Choroid plexus epithelial cell (primary cell): ENCODE results near the gene WDR45.

Experiments
- DNase-seq: peaks from one replicate; pipeline ENCODE4 v3.0.0-alpha.2; 2010; ENCODE audit warnings: low read depth
- H3K4me3 ChIP-seq: 2 replicates; pipeline ENCODE4 v1.5.1; 2011; ENCODE audit warnings: low read depth, mild to moderate bottlenecking, control low read depth, low read length, moderate library complexity
- TF ChIP-seq, protein P1 (sequence below): conservative IDR thresholded peaks from 2 replicates; pipeline ENCODE4 v1.5.1; 2011; ENCODE audit warnings: low read depth, mild to moderate bottlenecking, control low read depth, inconsistent platforms, low read length, moderate library complexity

WDR45 gene

DNA sequence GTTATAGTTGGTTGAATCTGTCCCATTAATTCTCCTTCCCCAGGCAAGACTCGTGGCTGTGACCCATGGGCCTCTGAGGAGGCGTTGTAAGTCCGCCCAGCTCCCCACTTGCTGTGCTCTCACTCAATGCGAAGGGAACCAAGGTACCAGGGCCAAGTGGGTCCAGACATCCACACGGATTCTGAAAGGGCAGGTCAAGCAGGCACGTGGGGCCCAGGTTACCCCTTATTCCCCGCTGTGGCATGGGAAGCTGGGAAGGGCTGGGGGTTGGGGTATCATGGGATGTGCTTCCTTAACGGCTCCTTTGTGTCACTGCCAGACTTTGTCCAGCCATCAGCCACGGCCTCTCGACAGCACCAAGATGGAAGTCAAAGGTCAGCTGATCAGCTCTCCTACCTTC lies 17.8 kb downstream of the WDR45 start:
- TF ChIP-seq, protein P1, sequence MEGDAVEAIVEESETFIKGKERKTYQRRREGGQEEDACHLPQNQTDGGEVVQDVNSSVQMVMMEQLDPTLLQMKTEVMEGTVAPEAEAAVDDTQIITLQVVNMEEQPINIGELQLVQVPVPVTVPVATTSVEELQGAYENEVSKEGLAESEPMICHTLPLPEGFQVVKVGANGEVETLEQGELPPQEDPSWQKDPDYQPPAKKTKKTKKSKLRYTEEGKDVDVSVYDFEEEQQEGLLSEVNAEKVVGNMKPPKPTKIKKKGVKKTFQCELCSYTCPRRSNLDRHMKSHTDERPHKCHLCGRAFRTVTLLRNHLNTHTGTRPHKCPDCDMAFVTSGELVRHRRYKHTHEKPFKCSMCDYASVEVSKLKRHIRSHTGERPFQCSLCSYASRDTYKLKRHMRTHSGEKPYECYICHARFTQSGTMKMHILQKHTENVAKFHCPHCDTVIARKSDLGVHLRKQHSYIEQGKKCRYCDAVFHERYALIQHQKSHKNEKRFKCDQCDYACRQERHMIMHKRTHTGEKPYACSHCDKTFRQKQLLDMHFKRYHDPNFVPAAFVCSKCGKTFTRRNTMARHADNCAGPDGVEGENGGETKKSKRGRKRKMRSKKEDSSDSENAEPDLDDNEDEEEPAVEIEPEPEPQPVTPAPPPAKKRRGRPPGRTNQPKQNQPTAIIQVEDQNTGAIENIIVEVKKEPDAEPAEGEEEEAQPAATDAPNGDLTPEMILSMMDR: no peak
- no peak overlapping the region for H3K4me3 ChIP-seq

DNA sequence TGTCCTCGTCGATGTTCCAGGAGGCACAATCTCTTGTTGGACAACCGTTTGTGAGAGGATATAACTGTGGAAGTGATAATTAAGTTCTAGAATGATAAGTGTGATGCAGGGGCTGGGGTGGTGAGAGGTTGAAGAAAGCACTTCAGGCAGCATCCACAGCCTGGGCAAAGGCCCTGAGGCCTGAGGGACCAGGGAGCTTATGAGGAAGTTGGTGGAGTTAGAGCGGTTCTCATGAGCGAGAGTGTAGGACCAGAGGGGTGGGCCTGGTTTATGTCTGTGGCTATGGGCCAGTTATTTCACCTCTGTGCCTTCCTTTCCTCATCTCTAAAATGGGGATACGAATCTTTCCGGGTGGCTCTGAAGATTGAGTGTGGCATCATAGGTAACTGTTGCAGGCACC lies 18.2 kb downstream of the WDR45 start:
- no peak overlapping the region for H3K4me3 ChIP-seq
- no peak for DNase-seq
- TF ChIP-seq, protein P1: no peak

More for the DNA sequence above, 17.8 kb downstream of the WDR45 start:
- no peak for DNase-seq

DNA sequence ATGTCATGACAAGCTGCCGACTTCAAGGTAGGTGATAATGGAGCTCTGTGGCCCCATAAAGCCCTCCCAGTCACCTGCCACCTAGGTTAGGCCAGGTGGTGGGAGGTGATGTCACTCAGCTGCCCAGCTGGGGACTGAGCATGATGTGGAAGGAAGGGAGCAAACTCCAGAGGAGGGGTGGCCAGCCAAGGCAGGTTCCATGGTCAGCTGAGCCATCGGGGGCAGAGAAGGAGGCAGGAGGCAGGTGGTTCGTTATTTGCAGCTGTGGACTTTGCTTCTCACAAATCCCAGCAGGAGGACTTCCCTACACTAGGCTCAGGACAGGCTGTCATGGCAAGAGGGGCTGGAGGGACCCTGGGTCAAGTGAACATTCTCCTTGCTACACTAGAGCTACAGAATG lies 18.8 kb downstream of the WDR45 start:
- TF ChIP-seq, protein P1: no peak
- no peak for DNase-seq
- no peak overlapping the region for H3K4me3 ChIP-seq

DNA sequence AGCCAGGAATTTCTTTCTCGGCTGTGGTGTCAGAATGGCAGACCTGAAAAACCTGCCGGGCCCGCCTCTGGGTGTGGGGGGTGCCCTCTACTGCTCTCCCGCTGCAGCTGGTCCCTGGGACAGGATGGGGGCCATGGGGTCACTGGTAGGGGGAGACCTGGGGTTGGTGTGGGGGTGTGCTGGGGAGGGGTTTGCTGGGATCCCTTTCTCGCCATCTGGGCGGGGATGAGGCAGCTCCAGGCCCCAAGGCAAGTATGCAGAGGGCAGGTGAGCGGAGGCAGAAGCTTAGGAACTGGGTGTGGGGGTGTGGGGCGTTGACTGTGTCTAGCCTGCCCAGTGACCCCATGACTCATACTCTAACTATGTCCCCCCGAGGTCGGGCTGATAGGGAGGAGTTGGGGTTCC lies 20.0 kb downstream of the WDR45 start:
- no peak overlapping the region for H3K4me3 ChIP-seq
- no peak for DNase-seq
- TF ChIP-seq, protein P1: no peak

DNA sequence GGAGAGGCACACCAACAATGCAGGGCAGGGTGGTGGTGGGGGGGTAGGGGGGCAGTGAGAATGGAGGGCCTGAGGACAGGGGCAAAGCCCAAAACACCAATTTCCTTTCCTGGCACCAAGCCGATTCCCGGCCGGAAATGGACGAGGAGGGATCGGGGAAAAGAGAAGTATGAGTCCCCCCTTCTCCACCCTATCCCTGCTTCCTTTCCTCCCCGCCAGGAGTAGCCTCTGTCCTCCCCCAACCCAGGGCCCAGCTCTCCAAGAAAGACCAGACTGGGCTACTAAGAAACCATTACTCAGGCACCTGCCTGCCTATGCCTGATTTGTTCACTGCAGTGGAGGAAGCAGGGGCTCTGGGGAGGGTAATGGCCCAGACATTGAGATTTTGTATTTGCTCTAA lies 20.5 kb downstream of the WDR45 start:
- no peak overlapping the region for H3K4me3 ChIP-seq
- no peak for DNase-seq
- TF ChIP-seq, protein P1: no peak

DNA sequence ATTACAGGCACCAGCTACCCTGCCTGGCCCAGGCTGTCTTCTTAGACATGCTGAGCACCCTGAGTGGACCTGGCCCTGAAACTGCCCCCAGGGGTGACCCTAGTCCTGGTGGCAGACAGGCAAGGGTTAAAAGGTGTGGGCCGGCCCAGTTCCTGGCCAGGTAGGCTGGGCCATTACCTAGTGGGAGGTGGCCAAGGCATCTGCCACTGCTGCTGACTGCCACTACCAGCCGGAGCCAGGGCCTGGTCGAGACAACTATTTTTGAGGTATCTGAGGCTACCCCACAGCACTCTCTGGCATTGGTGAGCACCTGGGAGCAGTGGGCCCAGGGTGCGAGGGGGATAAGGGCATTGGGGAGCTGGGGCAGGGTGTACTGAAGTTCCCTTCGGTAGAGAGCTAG lies 20.9 kb downstream of the WDR45 start, which contains the start of gene CCDC120:
Gene CCDC120, plus strand, starts transcription at position 206 of the 400 bp plus-strand sequence. CDS start 3,043 bp downstream, outside the sequence.
- TF ChIP-seq, protein P1: no peak
- no peak within 1 kb of the TSS for H3K4me3 ChIP-seq
- no peak for DNase-seq

DNA sequence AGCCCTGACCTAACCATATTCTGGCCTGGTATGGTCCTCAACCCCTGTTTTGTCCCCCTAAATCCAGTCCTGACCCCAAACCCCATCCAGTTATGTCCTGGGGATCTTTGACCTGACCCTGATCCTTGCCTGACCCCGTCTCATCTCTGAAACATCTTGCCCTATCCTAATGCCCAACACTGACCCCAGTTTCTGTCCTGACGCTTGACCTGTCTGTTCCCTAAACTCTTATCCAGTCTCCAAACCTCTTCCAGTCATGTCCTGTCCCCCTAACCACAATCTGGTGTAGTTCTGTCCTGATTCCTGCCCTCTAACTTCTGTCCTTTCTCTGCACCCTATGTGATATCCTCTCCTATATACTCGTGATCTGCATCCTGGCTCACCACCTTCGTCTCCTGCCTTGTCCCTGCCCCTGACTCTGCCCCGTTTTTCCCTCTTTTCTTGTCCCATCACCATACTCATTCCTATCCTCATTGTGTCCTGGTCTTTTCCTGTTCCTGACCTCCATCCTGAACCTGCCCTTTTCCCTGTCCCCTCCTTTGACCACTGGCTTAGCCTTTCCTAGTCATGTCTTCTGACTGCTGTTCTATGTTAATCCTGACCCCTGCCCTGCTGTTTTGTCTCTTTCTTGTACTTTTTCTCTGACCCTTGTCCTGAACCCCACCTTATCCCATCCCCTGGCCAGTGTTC lies 25.5 kb downstream of the WDR45 start:
- H3K4me3 ChIP-seq: peak overlapping the region; percentile 65
- TF ChIP-seq, protein P1: no peak
- no peak for DNase-seq
